ENCODE results near the gene LYPD5.

LYPD5 gene

GRCh38 chr19:43804432-43804831 lies 2.2 kb upstream of the LYPD5 start:
- DNase-seq: no peak

- no peak for DNase-seq
Measured at GRCh38 chr19:43799502-43800142, 2.6 kb downstream of the LYPD5 start.

- DNase-seq: peak in 2 of 4 experiments; percentile 17 to 50
Measured at GRCh38 chr19:43798546-43799409, 3.5 kb downstream of the LYPD5 start.

DNA sequence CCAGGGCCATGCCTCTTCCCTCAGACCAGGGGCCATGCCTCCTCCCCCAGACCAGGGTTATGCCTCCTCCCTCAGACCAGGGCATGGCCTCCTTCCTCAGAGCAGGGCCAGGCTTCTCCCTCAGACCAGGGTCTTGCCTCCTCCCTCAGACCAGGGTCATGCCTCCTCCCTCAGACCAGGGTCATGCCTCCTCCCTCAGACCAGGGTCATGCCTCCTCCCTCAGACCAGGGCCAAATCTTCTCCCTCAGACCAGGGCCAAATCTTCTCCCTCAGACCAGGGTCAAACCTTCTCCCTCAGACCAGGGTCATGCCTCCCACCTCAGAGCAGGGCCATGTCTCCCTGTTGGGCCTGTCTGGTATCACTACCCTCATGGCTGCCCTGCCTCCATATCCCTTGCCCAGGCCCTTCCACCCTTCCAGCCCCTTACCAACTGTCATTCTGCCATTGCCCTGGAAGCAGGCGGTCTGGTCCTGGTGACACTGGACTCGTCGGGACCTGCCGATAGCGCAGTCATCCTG lies 4.2 kb downstream of the LYPD5 start:
- no peak for DNase-seq

DNA sequence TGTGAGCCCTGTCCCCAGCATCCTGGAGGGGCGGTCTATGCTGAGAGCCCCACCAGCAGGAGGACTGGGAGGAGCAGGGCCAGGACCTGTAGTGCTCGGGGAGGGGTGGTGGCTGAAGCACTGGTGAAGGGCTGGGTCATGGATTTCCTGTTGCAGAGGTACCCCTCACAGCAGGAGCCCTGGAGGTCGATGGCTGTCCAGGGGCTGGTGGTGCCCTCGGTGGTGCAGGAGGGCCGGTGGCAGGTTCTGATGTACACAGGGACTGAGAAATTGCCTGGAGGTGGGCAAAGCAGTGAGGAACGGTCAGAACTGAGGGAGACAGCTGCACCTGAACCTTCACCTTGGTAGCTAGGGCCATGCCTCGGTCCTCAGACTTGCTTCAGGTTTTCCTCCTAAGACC lies 4.7 kb downstream of the LYPD5 start:
- no peak for DNase-seq

- no peak for DNase-seq
Measured at GRCh38 chr19:43797118-43797517, 5.1 kb downstream of the LYPD5 start.

DNA sequence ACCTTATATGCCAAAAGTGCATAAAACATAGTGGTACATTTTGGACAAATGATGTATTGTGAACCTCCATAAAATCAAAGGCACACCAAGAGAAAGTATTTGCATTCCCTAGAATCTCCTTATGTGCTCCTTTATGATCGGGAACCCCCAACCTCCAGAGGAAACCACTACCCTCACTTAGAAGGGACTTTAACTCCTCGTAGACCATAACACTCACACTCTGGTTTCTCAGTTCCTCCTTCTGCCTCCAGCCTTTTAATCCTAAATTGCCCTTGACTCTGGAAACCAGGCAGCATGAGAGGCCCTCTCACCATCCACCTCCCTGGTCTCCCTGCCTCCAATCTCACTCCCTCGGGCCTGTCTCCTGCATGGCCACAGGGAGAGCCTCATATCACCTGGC lies 11.7 kb downstream of the LYPD5 start:
- no peak for DNase-seq

GRCh38 chr19:43789029-43789428 lies 13.2 kb downstream of the LYPD5 start:
- no peak for DNase-seq

GRCh38 chr19:43786665-43787064 lies 15.6 kb downstream of the LYPD5 start:
- no peak for DNase-seq

GRCh38 chr19:43784981-43785808 lies 17.1 kb downstream of the LYPD5 start:
- peak in 1 of 4 experiments; percentile 19 for DNase-seq

DNA sequence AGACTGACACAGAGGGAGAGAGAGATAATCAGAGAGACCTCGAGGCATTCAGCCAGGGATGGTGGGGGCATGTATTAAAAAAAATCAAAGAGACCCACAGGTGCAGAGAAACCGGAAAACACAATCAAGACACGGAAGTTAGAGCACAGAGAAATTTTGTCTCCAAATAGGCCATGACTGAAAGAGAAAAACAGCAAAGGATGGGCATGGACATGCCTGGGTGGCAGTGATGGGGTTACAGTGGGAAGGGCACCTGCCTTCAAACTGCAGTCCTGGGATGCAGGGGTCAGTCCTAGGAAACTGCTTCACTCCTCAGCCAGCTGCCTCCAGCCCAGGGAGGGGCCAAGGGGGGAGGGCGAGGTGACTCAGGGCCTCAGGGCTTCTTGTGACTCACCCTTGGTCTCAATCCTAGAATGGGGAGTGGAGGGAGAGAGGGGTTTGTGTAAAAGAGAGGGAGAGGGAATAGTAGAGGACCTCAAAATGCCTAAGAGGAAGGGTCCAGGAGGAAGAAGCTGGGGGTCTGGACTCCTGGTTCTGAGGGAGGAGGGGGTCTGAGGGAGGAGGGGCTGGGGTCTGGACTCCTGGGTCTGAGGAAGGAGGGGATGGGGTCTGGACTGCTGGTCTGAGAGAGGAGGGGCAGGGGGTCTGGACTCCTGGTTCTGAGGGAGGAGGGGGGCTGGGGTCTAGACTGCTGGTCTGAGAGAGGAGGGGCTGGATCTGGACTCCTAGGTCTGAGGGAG lies 17.8 kb downstream of the LYPD5 start:
- peak in 2 of 4 experiments; percentile 19 to 47 for DNase-seq

DNA sequence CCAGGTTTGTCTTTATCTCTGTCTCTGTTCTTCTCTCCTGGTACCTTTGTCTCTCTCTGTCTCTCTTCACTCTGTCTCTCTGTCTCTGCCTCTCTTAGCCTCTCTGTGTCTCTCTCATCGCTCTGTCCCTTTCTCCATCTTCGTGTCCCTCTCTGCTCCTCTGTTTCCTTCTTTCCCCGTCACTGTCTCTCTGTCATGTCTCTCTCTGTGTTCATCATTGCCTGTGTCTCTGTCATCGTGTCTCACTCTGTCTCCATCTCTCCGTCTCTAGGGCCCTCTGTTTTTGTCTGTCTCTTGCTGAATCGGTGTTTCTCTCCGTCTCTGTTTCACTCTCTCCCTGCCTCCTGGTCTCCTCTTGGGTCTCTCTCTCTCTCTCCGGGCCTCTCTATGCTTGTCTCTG lies 18.6 kb downstream of the LYPD5 start:
- no peak for DNase-seq

DNA sequence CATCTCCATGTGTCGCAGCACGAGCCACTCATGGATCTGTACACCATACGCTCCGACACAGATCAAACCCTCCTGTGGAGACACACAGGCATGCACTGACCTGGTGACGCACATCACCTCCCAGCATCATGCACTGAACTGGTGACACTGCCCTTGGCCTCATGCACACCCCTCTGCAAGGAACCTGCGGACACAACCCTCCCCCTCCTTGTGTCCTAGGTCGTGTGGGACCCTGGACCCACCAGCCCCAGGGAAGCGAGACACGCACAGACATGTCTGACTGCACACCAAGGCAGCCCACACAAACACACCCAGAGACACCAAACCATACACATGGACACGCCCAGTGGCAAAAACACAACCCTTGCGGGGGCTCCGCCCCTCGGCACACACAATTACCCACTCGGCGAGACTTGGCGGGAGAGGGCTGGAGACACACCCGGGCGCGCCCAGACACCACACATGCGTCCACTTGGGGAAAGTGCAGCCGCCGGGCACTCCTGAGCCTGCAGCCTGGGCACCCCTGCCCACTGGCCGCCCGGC lies 19.5 kb downstream of the LYPD5 start:
- no peak for DNase-seq

GRCh38 chr19:43782311-43782660 lies 20.0 kb downstream of the LYPD5 start:
- DNase-seq: no peak

DNA sequence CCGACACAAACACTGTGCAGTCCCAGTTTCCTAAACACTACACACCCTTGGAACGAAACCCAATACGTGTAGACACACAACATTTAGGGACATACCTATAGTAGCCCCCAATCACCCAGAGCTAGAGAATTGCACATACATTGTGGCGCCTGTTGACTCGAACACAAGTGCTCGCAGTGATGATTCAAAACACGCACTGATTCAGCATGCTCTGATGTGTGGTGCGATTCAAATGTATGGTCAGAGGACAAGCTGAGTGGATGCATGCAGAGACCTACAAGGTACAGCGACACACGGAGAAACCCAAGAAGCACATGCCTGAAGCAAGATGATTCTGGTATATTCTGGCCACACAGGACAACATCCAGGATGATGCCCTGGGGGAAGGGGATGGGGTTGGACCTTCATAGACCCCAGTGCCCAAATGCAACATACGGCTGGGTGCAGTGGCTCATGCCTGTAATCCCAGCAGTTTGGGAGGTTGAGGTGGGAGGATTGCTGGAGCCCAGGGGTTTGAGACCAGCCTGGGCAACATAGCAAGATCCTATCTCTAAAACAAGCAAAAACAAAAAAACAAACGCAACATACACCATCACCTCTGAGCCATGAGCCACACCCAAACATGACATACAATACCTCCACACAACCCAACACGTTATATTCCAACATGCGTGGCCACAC lies 20.5 kb downstream of the LYPD5 start:
- DNase-seq: no peak

GRCh38 chr19:43780706-43781525 lies 21.3 kb downstream of the LYPD5 start, which contains the start of gene KCNN4:
Gene KCNN4, minus strand, starts transcription at chr19:43780973. Its CDS starts 112 bp downstream, at chr19:43780861.
- peak in 3 of 4 experiments; percentile 14 to 40 (median 21) for DNase-seq

- no peak for DNase-seq
Measured at GRCh38 chr19:43779820-43780219, 22.4 kb downstream of the LYPD5 start.

- no peak for DNase-seq
Measured at GRCh38 chr19:43779147-43779819, 23.0 kb downstream of the LYPD5 start.

- no peak for DNase-seq
Measured at GRCh38 chr19:43778651-43779050, 23.6 kb downstream of the LYPD5 start.

- DNase-seq: peak in 1 of 4 experiments; percentile 13
Measured at GRCh38 chr19:43777163-43777695, 25.0 kb downstream of the LYPD5 start.

Data from activated naive CD4-positive, alpha-beta T cell (primary cell).